GM18526 (cell line): ENCODE results near the gene EIF4G1.
A peak's percentile ranks its signal among the peaks of the same experiment; 100 is the strongest.

Experiments
- POLR2A ChIP-seq: IDR thresholded peaks from 3 replicates; pipeline ENCODE4 v1.6.1; 2011; ENCODE audit not compliant: insufficient read length; ENCODE audit errors: extremely low read depth

EIF4G1 gene

DNA sequence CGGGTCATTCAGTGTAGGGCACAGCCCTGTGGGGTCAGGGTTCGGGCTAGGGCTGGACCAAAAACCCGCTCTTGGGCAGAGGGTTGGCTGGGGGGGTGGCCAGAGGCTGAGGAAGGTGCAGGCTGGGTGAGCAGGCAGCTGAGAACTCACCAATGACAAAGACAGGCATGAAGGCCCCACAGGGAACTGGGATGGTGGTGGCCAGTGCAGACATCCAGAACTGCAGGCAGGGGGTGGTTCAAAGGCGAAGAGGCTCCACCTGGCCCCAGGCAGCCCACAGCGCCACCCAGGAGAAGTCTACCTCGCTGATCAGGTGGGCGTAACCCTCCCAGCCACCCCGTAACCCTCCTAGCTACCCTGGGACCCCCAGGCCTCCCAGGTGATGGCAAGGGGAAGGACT is 40.3 kb downstream of the EIF4G1 start:
- no peak for TF ChIP-seq POLR2A

DNA sequence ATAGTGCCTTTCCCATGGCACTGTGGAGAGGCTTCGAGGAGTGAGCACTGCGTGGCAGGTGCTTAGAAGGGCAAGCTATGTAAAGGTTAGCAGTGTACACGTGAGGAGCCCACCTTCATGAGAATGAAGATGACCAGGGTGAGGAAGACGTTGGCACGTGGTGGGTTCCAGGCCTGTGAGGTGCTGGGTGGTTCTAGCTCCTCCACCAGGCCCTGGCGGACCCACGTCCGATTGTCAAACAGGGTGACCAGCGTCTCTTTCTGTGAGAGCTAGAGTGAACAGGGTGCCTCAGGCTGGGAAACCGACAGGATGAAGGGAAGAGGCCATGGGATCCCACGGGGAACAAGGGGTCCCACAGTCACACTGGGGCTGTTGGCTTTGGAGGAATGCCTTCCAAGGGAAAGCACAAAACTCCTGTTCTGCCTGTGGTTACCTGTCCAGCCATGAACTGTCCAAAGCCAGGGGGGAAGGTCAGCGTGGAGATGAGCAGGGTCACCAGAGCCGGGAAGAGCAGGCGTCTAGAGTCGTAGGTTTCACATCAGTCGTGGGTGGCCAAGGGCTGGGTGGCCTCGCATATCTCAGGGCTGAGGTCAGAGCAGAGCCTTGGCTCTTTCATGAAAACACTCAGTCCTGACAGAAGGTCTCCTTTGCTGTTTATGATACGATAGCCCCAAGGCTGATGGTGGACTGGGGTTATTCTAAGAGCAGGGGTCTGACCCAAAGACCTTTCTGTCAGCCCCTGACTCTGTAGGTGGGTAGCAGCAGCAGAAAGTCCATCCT is 41.0 kb downstream of the EIF4G1 start:
- TF ChIP-seq POLR2A, result no peak

DNA sequence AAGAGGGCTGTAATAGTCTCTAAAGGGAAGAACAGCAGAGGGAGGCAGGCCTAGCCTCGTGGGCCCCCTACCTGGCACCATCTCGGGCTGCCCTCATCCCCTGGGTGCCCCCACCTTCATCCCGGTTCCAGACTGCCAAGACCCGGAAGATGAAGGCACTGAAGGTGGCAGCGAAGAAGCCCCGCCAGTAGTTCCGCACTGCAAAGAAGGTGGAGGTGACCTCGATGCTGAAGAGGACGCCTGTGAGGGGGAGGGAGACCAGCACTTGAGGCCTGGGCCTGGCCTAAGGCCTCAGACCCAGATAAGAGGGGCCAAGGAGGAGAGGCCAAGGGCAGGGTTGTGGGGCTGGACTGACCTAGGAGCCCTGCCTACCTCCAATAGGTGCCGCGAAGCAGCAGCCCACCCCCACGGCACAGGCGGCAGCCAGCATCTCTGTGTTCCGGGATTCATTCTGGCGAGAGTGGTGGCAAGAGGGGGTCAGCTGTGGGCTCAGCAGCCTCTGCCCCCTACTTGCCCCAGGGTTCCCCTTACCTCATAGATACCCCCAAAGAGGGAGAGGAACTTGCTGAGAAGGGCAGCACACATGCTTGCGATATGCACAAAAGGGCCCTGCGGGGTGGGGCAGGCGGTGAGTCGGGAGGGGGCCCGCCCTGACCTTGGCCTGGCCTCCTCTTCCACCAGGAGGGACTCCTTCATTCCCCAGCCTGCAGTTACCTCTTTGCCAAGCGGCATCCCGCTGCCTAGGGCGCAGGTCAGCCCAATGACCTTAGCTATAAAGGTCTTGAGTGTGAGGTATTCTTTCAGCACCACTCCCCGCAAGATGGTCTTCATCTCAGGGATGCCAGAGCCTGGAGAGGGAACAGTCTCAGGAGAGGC is 43.1 kb downstream of the EIF4G1 start:
- TF ChIP-seq POLR2A, result no peak

DNA sequence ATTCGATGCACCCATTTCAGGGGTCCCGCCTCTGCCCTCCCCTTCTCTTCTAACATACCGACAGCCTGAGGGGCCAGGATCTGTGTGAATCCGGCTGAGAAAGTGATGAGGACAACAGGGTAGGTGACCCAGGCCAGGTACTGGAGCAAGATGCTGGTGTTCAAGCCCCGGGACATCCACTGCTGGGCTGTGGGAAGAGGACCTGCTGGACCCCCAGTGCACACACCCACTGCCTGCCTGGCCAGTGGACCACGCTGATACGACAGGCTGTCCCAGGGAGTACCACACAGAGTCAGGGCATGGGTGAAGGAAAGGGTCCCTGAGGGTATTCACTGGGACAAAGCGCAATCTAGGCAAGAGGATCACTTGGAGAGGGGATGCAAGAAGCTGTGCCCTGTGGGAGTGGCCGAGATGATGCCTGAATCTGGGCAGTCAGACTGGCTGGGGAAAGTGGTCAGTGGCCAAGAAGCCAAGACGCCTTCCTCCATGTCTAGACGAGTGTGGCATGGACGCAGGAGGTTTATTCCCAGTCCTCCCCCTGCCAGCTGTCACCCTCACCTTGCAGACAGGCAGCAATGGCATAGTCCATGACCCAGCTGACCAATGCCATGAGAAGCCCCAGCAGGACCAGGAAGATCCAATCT is 43.8 kb downstream of the EIF4G1 start:
- TF ChIP-seq POLR2A, result no peak

DNA sequence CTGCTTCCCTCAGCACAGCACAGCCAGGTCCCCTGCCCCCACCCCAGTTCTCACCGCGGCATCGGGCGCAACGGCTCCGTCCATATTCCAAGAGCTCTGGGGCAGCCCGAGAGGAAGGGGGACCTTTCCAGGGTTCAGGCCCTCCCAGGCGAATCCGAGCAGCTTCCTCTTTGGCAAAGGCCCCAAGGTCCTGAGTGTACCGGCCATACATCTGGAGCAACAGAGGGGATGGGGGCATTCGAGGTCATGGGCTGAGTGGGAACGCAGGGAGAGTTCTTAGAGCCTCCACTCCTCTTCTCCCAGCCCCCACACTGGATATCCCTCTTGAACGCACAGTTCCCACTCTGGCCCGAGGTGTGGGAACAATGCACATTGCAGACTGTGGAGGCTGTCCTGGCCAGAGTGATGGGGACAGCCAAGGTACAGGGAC is 44.5 kb downstream of the EIF4G1 start:
- TF ChIP-seq POLR2A, result no peak

DNA sequence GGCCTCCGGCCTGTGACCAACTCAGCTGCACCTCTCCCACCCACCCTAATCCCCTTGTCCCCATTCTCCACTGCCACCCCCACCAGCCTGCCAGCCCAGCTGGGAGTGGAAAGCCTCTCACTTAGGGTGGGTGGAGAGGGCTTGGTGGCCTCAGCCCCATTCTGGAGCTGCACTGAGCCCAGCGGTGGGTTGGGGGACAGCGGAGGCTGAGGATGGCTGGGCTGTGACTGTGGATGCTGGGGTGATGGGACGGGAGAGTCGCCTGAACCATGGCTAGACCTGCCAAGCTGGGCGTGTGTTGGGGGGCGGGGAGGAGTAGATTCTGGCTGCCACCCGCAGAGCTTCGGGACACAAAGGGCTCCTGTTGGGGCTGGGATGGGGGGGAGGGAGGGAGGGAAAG is 45.2 kb downstream of the EIF4G1 start:
- TF ChIP-seq POLR2A, result no peak

DNA sequence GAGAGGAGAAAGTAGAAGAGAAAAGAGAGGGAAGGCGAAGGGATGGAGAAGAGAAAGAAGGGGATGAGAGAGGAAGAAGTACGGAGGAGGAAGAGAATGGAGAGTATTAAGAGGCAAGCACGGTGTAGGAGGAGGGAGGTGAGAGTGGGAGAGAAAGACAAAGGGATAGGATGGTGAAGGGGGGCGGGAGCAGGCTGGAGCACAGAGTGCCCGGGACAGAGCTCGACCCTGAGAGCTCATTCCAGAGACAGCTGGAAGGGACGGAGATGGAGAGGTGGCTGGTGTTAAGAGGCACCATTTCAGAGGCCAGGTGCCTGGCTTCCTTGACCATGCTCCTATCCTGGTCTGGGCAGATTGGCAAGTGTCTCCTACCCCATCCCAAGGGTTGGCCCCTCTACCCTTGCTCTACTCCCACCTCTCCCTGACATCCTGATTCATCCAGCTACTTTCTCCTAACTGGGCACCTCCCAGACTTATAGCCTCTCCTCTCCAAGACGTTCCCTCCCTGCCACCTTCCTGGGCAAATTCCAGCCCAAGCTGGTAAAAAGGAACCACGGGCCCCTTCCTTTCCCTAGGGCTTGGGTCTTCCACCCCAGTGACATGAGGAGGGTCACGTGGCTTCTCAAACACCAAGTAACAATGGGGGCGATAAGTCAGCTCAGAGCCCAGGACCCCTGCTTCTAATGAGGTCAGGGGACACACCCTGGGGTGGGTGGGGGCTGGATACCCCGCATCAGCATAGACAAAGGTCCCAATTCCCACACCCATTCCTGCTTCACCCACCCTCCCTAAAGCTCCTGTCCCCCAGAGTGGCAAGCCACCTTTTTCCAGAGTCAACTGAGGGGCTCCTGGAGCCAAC is 45.9 kb downstream of the EIF4G1 start:
- TF ChIP-seq POLR2A, result no peak

DNA sequence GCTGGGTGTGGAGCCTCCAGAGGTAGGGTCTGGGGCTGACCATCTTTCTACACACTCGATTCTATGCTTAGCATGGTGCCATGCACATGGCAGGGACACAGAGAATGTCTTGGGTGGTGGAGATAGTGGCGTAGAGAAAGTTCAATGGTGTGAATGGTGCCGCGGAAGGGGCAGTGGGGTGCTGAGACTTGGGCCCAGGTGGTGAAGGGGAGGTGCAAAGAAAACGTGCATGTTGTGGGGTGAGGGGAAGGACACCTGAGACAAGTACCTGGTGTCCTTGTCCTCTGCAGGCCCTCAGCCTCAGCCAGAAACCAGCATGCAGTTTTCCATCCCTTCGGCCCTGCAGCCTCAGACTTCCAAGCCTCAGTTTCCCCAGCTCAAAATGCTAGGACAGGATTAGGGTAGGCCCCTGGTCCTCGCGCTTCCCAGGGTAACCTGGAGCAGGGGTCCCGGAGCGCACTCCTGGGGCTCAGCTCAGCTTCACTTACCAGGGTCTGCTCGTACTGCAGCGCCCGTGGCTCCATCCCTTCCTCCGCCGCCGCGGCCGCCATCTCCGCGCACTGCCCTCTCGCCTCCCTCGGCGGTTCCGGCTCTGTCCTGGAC is 46.6 kb downstream of the EIF4G1 start:
- no peak for TF ChIP-seq POLR2A

DNA sequence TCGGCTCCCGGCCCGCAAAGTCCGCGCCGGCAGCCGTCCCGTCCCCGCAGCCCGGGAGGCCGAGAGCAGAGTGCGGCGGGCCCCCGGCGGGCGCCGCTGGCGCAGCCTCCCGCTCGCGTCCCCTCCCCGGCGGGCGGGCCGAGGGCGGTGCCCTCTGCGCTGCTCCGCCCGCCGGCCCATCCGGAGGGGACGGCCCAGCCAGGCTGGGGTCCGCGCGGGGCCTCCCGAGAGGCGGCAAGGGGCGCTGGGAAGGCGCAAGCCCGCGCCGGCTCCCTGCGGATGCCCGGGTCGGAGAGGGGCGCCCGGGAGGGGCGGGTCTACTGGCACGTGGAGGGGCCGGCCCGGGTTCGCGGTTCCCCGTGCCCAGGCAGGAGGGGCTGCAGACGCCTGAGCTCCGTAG is 47.1 kb downstream of the EIF4G1 start, which contains the start of the genes CLCN2 and POLR2H:
CLCN2 (minus strand) TSS at position 74 of the 400 bp plus-strand sequence. CDS start 126 bp downstream, outside the sequence.
POLR2H (plus strand) TSS at position 179 of the 400 bp plus-strand sequence. CDS start 1,783 bp downstream, outside the sequence.
- peak; percentile 30 for TF ChIP-seq POLR2A

DNA sequence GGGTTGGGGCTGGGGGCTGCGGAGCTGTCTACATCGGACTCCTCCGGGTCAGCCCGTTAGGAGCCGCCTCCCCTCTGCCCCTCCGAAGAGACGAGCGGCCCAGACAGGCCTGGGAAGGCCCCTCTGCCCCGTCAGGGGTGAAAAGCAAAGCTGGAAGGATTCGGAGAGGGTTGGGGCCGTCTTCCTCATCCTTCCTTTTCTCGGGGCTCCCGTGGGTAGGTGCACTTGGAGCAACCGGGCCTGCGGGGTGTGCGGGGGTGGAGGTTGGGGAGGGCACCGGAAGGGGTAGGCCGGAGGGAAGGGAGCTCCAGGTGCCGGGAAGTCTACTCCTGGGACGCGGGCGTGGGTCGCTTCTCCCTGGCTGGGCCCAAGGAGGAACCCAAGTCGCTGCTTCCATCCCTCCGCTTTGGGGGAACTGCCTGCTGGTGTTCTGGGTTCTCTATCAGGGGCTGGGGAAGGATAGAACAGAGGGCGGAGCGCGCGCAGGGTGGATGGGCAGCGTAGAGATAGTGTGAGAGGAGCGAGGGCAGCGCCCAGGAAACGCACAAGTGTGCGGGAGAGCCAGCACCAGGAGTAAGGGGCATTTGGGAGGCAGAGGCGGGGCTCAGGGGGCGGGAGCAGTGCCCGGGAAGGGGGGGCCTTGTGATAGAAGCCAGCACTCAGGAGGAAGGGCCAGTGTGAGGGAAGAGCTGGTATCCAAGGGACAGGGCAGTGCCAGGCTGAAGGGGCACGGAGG is 47.7 kb downstream of the EIF4G1 start:
- TF ChIP-seq POLR2A, result peak; percentile 21

DNA sequence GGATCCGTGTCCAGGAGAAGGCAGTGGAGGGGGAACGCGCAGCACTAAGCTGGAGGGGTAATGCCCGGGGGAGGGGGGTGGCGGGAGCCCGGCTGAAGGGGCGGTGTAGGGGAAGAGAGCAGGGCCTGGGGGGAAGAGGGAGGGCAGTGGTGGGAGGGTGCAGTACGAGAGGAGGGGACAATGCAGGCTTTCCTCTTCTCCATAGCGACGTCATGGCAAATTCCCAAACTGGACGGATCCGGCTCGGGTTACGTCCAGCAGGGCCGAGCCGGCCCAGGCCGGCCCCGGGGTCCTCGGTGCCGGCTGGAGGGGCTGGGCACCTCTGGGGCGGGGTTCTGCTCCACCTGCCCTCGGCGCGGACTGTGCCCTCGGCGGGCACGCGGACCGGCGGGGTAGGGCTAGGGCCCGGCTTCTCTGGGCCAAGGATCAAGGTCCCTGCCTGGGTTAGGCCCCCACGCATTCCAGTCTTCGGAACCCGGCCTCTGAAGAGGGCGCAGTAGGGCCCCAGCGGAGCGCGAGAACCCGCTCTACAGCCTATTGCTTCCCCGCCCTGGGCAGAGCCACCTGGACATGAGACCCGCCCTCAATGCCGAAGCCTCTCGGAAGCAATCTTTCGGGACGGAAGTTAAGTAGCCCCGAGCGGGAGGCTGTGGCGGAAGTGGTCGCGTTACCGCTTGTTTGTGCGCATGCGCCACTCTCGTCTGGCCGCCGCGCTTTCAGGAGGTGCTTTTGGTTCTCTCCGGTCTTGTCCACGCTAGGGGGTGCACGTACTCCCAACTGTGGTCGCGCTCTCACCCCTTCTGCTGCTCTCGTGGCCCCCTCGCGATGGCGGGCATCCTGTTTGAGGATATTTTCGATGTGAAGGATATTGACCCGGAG is 48.5 kb downstream of the EIF4G1 start:
- TF ChIP-seq POLR2A, result peak; percentile 74

DNA sequence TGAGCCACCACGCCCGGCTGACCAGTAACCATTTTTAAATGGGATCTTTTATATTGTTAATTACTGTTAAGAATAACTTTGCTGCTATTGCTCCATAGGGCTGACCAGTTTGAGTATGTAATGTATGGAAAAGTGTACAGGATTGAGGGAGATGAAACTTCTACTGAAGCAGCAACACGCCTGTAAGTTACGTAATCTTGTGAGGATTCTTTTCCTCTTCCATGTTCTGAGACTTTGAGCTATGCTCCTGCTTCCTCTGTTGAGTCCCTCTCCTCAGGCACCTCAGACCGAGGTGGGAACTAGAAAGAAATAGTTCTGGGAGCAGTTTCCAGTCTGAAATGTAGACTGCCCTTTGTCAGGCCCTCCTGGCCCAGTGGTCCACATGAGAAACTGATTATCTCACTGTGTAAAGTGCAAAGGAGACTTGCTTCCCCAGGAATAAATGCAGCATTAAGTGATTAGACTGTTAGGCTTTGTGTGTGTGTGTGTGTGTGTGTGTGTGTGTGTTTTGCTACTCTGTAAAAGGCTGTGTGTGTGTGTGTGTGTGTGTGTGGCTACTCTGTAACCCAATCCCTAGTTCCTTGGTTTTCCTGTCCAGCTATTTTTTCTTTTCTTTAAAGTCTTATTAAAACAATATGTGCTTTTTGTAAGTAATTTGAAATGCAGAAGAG is 52.3 kb downstream of the EIF4G1 start:
- no peak for TF ChIP-seq POLR2A
